Gastrocnemius medialis (tissue), 4 donors: ENCODE results near the gene DIABLO.

Experiments
- POLR2A ChIP-seq, 2 donors: fragments of 450-650 bp; IDR thresholded peaks; one replicate each; pipeline ENCODE4 v1.6.1; 2017; ENCODE audit warnings: antibody characterized with exemption in 2 of 2, mild to moderate bottlenecking in 2 of 2, moderate library complexity in 2 of 2
- TF ChIP-seq, protein P1 (sequence below), 5 experiments: fragments of 450-650 bp in 3 of 5; fragments of 200-600 bp in 2 of 5; sonication (generic) in 2 of 5; IDR thresholded peaks in 4 of 5; conservative IDR thresholded peaks in 1 of 5; 1 replicate in 4 of 5; 2 replicates in 1 of 5; pipeline ENCODE4 v1.5.1; 2016 to 2019; ENCODE audit warnings: antibody characterized with exemption in 5 of 5, mild to moderate bottlenecking in 3 of 5, moderate library complexity in 3 of 5

DNA sequence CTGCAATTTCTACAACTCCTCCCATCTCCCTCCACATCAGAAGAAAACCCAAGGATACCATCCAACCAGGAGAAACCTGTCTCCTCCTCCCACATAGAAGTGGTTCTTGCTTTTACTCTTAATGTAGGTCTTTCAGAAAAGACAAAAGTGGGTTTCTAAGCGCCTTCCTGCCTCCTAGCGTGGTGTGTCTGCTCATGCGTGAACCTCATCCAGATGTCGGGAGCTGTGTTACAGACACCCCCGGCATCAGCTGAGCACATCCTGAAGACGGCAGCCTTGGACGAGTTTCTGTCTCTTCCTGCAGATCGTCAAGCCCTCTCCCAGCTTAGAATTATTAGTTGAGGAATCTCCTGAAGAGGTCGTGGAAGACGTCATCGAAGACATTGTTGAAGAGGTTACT is 33.4 kb downstream of the DIABLO start:
- no peak for TF ChIP-seq POLR2A (IDR thresholded peaks at IDR 0.05)
- TF ChIP-seq, protein P1, sequence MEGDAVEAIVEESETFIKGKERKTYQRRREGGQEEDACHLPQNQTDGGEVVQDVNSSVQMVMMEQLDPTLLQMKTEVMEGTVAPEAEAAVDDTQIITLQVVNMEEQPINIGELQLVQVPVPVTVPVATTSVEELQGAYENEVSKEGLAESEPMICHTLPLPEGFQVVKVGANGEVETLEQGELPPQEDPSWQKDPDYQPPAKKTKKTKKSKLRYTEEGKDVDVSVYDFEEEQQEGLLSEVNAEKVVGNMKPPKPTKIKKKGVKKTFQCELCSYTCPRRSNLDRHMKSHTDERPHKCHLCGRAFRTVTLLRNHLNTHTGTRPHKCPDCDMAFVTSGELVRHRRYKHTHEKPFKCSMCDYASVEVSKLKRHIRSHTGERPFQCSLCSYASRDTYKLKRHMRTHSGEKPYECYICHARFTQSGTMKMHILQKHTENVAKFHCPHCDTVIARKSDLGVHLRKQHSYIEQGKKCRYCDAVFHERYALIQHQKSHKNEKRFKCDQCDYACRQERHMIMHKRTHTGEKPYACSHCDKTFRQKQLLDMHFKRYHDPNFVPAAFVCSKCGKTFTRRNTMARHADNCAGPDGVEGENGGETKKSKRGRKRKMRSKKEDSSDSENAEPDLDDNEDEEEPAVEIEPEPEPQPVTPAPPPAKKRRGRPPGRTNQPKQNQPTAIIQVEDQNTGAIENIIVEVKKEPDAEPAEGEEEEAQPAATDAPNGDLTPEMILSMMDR (IDR thresholded peaks at IDR 0.05 in 4 of 5, conservative IDR thresholded peaks at IDR 0.05 in 1 of 5): no peak
